SKM-1 treated with dmso at 0.1 percent for 144 hours (cell line): ENCODE measurements around the gene LRRC63.
"Not testable (repeated sequence)": the region's sequence is repeated elsewhere in the genome, so short reads cannot be mapped to it uniquely, and the experiment has no call there.

Experiments used
- DNase-seq: peaks from one replicate; lab custom pipeline; 2025; ENCODE audit not compliant: unreplicated experiment; lab: John Stamatoyannopoulos, UW

Gene LRRC63

GRCh38 chr13:46232281-46232680 is 20.6 kb downstream of the LRRC63 start:
- DNase-seq = no peak

GRCh38 chr13:46235286-46235685 is 23.6 kb downstream of the LRRC63 start:
- no peak for DNase-seq

- no peak for DNase-seq
These were observed 53.6 kb downstream of the LRRC63 start for GRCh38 chr13:46265292-46265691.

- DNase-seq = no peak
These were observed 55.4 kb downstream of the LRRC63 start for GRCh38 chr13:46267166-46267565.

GRCh38 chr13:46270416-46270815 is 58.7 kb downstream of the LRRC63 start:
- DNase-seq = no peak

- DNase-seq = no peak
These were observed 62.5 kb downstream of the LRRC63 start for GRCh38 chr13:46274094-46274698.

GRCh38 chr13:46278474-46278873 is 66.7 kb downstream of the LRRC63 start:
- peak; percentile 21 for DNase-seq

- DNase-seq = no peak
These were observed 70.1 kb downstream of the LRRC63 start for GRCh38 chr13:46281779-46282178.

- DNase-seq = not testable (repeated sequence)
These were observed 72.4 kb downstream of the LRRC63 start for GRCh38 chr13:46283912-46284824.

GRCh38 chr13:46286972-46287371 is 75.2 kb downstream of the LRRC63 start:
- DNase-seq = no peak

GRCh38 chr13:46288570-46289259 is 77.0 kb downstream of the LRRC63 start:
- DNase-seq = peak; percentile 72

- DNase-seq = no peak
These were observed 77.7 kb downstream of the LRRC63 start for GRCh38 chr13:46289260-46289955.

GRCh38 chr13:46290434-46290833 is 78.7 kb downstream of the LRRC63 start:
- no peak for DNase-seq

- no peak for DNase-seq
These were observed 81.7 kb downstream of the LRRC63 start for GRCh38 chr13:46293436-46293835.

GRCh38 chr13:46295491-46296114 is 83.9 kb downstream of the LRRC63 start:
- peak; percentile 95 for DNase-seq

- DNase-seq = peak; percentile 82
These were observed 84.5 kb downstream of the LRRC63 start for GRCh38 chr13:46296115-46296822.

- no peak for DNase-seq
These were observed 85.2 kb downstream of the LRRC63 start for GRCh38 chr13:46296921-46297320.

- DNase-seq = no peak
These were observed 85.7 kb downstream of the LRRC63 start for GRCh38 chr13:46297361-46297811.

- no peak for DNase-seq
These were observed 92.1 kb downstream of the LRRC63 start for GRCh38 chr13:46303742-46304385.
